NCI-H2107 treated with DMSO at 0.1 percent for 48 hours (cell line): ENCODE measurements around the gene NEU1.
"Not testable (repeated sequence)": the region's sequence is repeated elsewhere in the genome, so short reads cannot be mapped to it uniquely, and the experiment has no call there.

Source experiments
- DNase-seq: peaks from one replicate; lab custom pipeline; 2025; ENCODE audit not compliant: unreplicated experiment; lab: John Stamatoyannopoulos, UW

Gene NEU1

DNA sequence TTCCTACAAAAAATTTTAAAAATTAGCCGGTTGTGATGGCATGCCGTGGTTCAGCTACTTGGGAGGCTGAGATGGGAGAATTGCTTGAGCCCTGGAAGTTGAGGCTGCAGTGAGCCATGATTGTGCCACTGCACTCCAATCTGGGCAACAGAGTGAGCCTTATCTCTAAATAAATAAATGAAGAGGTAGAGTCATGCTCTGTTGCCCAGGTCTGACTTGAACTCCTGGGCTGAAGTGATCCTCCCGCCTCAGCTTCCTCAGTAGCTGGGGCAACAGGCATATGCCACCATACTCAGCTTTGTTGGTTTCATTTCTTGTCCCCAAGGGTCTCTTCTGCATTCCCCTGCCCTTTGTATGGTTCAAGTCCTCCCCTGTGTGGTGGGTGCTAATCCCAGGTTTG lies 18.1 kb downstream of the NEU1 start:
- DNase-seq: no peak

DNA sequence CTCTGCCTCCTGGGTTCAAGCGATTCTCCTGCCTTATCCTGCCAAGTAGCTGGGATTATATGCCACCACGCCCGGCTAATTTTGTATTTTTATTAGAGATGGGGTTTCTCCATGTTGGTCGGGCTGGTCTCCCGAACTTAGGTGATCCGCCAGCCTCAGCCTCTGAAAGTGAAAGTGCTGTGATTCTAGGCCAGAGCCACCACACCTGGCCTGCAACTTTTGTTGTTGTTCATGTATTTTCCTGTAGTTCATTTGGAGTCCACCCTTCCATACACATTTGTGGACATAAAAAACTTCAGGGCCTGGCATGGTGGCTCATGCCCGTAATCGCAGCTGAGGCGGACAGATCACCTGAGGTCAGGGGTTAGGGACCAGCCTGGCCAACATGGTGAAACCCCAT lies 20.6 kb downstream of the NEU1 start:
- DNase-seq: no peak

DNA sequence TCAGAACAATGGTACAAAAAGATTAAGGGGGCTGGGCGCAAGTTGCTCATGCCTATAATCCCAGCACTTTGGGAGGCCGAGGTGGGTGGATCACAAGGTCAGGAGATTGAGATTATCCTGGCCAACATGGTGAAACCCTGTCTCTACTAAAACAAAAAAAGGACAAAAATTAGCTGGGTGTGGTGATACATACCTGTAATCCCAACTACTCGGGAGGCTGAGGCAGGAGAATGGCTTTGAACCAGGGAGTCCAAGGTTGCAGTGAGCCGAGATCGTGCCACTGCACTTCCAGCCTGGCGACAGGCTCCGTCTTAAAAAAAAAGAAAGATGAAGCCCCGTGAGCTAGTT lies 22.9 kb downstream of the NEU1 start:
- DNase-seq: not testable (repeated sequence)

DNA sequence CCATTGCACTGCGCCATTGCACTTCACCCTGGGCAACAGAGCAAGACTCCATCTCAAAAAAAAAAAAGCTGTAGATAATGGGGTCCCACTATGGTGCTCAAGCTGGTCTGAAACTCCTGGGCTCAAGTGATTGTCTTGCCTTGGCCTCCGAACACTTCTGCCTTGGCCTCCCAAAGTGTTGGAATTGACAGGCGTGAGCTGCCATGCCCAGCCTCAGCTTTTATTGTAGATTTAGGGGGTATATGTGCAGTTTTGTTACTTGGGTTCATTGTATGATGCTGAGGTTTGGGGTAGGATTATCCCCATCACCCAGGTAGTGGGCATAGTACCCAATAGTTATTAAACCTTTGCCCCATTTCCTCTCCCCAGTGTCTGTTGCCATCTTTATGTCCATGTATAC lies 23.7 kb downstream of the NEU1 start:
- DNase-seq: no peak

- not testable (repeated sequence) for DNase-seq
Measured at GRCh38 chr6:31838114-31838553, 24.5 kb downstream of the NEU1 start.

DNA sequence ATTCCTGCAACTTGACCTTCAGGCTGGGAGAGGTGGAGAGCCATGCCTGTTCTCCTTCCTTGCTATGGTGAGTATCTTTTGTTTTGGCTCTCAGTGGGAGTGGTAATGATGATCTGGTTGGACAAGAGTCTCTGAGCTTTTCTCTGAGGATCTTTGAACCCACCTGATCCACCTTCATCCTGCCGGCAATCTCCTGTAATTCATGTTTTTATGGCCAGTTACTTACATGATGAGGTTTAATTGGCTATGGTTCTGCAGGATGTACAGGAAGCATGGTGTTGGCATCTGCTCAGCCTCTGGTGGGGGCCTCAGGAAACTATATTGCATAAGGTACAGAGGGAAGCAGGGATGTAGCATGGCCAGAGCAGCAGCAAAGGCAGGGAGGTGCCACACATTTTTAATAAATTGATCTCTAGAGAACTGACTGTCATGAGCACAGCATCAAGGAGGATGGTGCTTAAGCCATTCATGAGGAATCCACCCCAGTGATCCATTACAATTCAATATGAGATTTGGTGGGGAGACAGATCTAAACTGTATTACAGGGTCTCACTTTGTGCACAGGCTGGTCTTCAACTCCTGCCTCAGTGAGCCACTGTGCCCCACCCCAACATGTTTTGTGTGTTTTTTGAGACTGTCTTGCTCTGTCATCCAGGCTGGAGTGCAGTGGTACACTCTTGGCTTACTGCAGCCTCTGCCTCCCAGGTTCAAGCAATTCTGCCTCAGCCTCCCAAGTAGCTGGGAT lies 25.1 kb downstream of the NEU1 start:
- no peak for DNase-seq

DNA sequence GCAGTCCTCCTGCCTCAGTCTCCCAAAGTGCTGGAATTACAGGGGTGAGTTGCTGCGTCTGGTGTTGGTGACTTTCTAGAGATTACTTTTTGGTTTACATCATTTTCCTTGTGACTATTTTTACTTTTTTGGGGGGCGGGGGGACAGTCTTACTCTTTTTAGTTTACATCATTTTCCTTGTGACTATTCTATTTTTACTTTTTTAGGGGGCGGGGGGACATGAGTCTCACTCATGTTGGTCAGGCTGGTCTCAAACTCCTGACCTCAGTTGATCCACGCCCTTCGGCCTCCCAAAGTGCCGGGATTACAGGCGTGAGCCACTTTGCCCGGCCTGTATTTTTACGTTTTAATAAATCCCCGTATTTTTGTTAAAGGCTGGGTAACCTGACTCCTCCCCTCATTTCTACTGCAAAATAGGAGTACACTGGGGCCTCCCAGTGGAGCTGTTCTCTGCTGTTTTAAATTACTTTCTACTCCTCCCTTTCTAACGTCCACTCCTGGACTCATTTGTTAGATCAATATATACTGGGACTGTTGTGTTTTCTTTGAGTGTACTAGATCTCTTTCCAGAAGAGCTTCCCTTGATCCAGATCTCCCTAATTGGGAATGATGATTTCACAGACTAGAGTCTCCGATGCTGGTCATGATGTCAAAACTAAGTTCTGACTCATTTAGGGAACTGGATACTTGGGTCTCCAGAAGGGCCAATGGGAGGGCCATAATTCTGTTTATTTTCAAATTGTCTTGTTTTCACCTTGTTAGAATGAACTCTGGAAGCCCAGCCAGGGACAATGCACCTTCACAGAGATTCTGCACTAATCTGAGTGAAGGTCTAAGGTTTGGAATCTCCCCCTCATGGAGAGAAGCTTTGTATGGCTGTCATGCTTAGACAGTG lies 25.9 kb downstream of the NEU1 start:
- no peak for DNase-seq

- DNase-seq: no peak
Measured at GRCh38 chr6:31836047-31836473, 26.6 kb downstream of the NEU1 start.

GRCh38 chr6:31834367-31835250 lies 28.0 kb downstream of the NEU1 start:
- DNase-seq: peak; percentile 62

GRCh38 chr6:31831350-31832215 lies 31.0 kb downstream of the NEU1 start:
- DNase-seq: no peak

DNA sequence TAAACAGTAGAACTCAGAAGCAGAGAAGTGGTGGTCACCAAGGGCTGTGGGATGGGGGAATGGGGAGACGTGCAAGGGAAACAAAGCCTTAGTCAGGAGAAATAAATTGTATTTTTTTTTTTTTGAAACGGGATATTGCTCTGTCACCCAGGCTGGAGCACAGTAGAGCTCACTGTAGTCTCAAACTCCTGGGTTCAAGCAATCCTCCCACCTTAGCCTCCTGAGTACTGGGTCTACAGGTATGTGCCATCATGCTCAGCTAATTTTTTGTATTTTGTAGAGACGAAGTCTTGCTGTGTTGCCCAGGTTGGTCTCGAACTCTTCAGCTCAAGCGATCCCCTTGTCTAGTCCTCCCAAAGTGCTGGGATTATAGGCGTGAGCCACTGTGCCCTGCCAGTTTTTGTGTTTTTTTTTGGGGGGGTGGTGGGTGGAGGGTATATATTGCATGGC lies 31.7 kb downstream of the NEU1 start:
- no peak for DNase-seq

DNA sequence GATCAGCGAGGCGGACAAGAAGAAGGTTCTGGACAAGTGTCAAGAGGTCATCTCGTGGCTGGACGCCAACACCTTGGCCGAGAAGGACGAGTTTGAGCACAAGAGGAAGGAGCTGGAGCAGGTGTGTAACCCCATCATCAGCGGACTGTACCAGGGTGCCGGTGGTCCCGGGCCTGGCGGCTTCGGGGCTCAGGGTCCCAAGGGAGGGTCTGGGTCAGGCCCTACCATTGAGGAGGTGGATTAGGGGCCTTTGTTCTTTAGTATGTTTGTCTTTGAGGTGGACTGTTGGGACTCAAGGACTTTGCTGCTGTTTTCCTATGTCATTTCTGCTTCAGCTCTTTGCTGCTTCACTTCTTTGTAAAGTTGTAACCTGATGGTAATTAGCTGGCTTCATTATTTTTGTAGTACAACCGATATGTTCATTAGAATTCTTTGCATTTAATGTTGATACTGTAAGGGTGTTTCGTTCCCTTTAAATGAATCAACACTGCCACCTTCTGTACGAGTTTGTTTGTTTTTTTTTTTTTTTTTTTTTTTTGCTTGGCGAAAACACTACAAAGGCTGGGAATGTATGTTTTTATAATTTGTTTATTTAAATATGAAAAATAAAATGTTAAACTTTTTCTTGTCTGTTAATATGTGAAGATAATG lies 32.9 kb downstream of the NEU1 start:
- no peak for DNase-seq

DNA sequence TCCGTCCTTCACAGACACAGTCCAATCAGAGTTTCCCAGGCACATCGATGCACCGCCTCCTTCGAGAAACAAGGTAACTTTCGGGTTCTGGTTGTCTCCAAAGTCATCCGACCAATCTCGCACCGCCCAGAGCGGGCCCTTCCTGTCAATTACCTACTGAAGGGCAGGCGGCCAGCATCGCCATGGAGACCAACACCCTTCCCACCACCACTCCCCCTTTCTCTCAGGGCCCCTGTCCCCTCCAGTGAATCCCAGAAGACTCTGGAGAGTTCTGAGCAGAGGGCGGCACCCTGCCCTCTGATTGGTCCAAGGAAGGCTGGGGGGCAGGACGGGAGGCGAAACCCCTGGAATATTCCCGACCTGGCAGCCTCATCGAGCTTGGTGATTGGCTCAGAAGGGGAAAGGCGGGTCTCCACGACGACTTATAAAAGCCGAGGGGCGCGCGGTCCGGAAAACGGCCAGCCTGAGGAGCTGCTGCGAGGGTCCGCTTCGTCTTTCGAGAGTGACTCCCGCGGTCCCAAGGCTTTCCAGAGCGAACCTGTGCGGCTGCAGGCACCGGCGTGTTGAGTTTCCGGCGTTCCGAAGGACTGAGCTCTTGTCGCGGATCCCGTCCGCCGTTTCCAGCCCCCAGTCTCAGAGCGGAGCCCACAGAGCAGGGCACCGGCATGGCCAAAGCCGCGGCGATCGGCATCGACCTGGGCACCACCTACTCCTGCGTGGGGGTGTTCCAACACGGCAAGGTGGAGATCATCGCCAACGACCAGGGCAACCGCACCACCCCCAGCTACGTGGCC lies 35.1 kb downstream of the NEU1 start, which contains the start of gene HSPA1B:
TSS of gene HSPA1B (plus strand) at position 453 of the 794 bp plus-strand sequence. CDS start at position 666, 213 bp downstream.
- DNase-seq: peak; percentile 90

- no peak for DNase-seq
Measured at GRCh38 chr6:31826793-31827285, 35.8 kb downstream of the NEU1 start.

DNA sequence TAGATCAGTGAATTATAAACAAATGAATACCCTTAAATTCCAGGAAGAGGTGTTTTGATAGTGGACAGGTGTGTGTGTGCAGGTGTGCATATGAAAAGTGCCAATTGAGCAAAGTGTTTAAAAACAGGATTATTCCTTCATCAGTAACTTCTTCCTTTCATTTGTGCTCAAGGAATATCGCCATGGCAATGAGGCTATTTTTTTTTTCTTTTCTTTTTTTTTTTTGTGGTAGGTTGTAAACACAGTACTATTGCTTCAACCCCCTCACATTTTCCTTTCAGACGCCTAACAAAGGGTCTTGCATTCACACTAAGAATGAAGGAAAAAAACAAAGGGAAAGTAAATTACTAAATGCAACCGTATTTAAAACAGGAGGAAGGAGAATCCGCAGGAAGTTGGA lies 37.1 kb downstream of the NEU1 start:
- DNase-seq: no peak

DNA sequence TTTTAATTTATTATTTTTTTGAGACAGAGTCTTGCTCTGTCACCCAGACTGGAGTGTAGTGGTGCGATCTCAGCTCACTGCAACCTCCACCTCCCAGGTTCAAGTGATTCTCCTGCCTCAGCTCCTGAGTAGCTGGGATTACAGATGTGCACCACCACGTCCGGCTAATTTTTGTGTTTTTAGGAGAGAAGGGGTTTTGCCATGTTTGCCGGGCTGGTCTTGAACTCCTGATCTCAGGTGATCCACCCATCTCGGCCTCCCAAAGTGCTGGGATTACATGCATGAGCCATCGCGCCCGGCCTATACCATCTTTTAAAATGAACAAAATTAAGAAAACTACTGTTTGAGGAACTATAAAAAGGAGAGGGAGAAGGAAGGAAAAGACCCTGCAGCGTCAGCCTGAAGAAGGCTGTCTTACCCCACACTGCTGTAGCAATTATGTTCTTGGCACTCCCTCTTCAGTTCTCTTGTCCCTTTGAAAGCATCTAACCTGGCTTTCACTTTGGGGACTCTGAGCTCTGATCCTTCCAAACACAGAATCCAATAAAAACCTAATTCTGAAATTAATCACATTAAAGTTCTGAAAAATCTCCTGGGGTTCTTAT lies 38.9 kb downstream of the NEU1 start:
- DNase-seq: not testable (repeated sequence)

DNA sequence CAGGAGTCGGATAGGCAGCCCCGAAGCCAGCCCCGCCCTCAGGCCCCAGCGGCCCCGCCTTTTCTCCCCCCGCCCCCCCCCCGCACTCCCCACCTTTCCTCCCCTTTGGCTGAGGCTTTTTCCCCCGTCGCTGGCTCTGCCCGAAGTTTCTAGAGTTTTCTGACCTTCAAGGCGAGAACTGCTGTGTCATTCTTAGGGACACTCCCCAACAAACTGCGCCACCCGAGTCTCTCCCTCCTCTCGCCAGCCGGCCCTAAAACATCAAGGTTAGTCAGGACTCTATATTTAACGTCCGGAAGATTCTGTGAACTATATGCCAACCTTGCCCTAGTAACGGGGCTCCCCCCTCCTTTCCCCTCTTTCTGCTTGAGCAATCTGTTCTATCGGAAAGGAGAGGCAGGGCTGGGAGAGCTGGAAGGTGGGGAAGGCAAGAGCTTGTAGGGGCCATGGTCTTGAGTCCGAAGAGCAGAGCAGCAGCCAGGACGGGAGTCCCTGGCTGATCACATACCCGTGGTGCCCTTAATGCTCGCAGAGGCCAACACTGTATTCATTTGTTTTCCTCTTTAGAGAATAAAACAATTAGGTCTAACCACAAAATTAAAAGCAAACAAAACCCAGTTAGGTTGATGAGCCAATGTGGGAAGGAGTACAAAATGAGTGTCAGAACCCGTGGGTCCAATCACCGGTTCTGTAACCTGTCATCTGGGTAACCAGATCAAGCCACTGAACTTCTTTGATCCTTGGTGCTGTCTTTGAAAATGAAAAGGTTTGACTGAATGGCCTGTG lies 40.4 kb downstream of the NEU1 start:
- DNase-seq: no peak
